ENCODE data around the gene GREM1.

The GREM1 gene

GRCh38 chr15:32790352-32790999 is 72.7 kb downstream of the GREM1 start:
- DNase-seq = no peak

DNA sequence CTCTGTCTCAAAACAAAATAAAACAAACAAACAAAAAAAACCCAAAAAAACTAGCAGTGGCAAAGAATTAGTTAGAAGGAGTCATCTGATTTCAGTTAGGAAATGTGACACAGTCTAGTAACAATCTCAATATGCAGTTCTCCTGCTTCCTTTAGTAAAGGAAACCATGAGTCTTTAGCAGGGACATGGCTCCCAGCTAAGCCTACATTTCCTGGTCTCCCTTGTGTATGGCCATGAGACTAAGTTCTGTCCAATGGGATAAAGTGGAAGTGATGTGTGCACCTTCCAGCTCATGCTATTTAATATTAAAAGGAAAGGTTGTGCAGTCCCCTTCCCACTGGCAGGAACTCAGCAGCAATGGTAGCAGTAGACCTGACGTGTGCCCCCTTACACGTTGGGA is 74.6 kb downstream of the GREM1 start:
- no peak for DNase-seq
